AG09309 (cell line): ENCODE results near the gene MESP2.

Source experiments
- DNase-seq: peaks from one replicate; pipeline ENCODE4 v3.0.0-alpha.2; 2010; ENCODE audit warnings: low read depth
- H3K4me3 ChIP-seq: 2 replicates; pipeline ENCODE4 v1.5.1; 2011; ENCODE audit warnings: mild to moderate bottlenecking, low read depth, low read length, moderate library complexity; ENCODE audit not compliant: control insufficient read depth
- CTCF ChIP-seq: IDR thresholded peaks from 2 replicates; pipeline ENCODE4 v1.5.1; 2011; ENCODE audit warnings: mild to moderate bottlenecking, low read depth, low read length, inconsistent platforms; ENCODE audit not compliant: insufficient read depth, control insufficient read depth; ENCODE audit errors: missing control alignments

Gene MESP2

DNA sequence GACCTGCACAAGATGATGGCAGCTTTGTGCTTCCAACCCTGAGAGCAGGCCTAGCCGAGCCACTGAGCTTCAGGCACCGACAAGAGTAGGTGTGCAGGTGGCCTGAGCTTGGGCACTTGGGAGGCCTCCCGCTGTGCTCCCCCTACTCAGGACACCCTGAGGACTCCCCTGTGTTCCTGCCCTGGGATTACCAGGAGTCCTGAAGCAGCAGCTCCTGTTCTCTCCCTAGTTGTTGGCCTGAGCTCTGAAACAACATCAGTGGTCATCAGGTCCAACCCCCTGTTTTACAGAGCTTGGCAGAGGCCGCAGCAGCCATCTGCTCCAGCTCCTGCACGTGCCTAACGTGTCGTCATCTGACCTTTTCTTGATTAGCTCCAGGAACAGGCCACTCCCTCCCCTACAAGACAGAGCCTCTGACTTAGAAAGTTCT, 8.0 kb upstream of the MESP2 start:
- no peak overlapping the region for H3K4me3 ChIP-seq
- no peak for DNase-seq
- TF ChIP-seq CTCF, result no peak

DNA sequence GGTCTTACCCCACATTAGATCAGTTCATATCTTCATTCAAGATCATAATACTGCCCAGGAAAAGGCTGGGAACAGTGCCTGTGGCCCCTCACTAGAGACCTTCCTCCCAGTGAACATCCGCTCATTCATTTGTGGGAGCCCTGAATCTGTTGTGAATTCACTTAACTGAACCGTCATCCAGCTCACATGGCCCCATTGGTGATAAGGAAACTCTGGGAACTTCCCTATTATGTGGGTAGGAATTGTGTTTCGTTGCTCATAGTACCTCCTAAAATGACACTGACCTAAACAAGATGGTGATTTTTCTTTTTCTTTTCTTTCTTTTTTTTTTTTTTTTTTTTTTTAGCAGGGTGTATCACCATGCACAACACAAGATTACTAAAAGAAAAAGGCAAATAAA, 6.8 kb upstream of the MESP2 start:
- TF ChIP-seq CTCF, result no peak
- no peak overlapping the region for H3K4me3 ChIP-seq
- no peak for DNase-seq

DNA sequence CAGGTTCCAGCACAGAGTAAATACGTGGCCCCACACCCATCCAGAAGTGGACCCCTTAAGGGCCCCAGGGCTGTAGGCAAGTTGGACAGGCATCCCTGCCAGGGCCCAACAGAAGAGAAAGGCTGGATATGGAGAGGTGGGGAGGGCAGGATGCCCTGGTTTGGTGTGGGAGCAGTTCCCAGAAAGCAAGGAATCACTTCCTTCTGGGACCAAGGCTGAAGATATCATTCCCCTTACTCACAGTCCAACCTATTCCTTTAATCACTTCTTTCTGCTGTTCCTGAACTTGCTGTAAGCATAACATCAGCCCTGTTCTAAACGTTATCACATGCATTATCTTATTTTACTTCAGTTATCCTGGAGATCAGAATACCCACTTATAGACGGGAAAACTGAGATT, 6.1 kb upstream of the MESP2 start:
- no peak overlapping the region for H3K4me3 ChIP-seq
- TF ChIP-seq CTCF, result no peak
- no peak for DNase-seq

- no peak for TF ChIP-seq CTCF
- DNase-seq, result no peak
- H3K4me3 ChIP-seq, result no peak overlapping the region
Observed at GRCh38 chr15:89772932-89773583, 3.1 kb upstream of the MESP2 start.

- no peak for TF ChIP-seq CTCF
- H3K4me3 ChIP-seq, result no peak overlapping the region
- no peak for DNase-seq
Observed at GRCh38 chr15:89774492-89774891, 1.6 kb upstream of the MESP2 start.

DNA sequence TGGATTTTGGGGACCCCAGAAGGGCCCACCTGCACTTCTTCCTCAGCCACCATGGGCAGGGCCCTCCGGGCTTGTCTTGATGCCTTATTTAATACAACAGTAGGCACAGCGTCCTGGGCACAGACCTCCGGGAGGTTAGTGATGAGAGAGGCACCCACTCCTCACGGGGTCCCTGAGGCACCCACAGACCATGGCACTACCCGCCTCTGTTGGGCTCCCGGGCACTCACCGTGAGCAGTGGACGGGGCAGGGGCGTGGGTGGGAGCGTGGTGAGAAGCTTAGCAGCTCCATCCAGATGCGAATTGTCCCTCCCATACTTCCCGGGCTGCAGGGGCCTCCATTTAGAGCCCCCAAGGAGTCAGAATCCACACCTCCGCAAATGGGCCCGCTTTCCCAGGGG, 317 bp upstream of the MESP2 start:
- peak overlapping the region; percentile 25 for H3K4me3 ChIP-seq
- DNase-seq, result no peak
- no peak for TF ChIP-seq CTCF
